ENCODE measurements around the gene CCDC134.

DNA sequence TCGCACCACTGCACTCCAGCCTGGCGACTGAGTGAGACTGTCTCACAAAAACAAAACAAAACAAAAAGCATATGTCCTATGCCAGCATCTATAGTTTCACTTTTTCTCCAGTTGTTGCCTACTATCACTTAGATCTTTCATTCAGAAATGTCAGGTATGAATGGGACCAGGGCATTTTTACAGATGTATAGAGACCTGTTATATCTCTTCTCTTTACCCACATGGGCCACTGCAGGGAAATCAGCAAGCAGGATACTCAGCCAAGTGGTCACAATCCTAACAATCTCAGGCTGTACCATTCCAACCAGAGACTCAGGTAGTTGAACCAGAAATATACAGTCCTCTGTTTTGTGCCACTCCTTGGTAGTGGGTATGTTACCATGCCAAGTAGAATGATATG lies 16.4 kb downstream of the CCDC134 start:
- TF ChIP-seq, protein P1, sequence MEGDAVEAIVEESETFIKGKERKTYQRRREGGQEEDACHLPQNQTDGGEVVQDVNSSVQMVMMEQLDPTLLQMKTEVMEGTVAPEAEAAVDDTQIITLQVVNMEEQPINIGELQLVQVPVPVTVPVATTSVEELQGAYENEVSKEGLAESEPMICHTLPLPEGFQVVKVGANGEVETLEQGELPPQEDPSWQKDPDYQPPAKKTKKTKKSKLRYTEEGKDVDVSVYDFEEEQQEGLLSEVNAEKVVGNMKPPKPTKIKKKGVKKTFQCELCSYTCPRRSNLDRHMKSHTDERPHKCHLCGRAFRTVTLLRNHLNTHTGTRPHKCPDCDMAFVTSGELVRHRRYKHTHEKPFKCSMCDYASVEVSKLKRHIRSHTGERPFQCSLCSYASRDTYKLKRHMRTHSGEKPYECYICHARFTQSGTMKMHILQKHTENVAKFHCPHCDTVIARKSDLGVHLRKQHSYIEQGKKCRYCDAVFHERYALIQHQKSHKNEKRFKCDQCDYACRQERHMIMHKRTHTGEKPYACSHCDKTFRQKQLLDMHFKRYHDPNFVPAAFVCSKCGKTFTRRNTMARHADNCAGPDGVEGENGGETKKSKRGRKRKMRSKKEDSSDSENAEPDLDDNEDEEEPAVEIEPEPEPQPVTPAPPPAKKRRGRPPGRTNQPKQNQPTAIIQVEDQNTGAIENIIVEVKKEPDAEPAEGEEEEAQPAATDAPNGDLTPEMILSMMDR (IDR thresholded peaks at IDR 0.05) = no peak
- no peak for TF ChIP-seq POLR2A (IDR thresholded peaks at IDR 0.05)
